GM21515 (cell line): ENCODE measurements around the gene CCDC3.
"Not testable (repeated sequence)": the region's sequence is repeated elsewhere in the genome, so short reads cannot be mapped to it uniquely, and the experiment has no call there.

Experiments
- ATAC-seq: cut with Tn5 transposase; IDR thresholded peaks from one replicate; pipeline ENCODE4 v1.9.1; 2021; ENCODE audit not compliant: unreplicated experiment

The CCDC3 gene

GRCh38 chr10:12896251-12896650 is 105.3 kb downstream of the CCDC3 start:
- no peak for ATAC-seq

GRCh38 chr10:12892924-12893323 is 108.6 kb downstream of the CCDC3 start:
- no peak for ATAC-seq

- ATAC-seq: no peak
Observed at GRCh38 chr10:12890958-12891357, 110.6 kb downstream of the CCDC3 start.

- ATAC-seq: no peak
Observed at GRCh38 chr10:12888470-12888869, 113.0 kb downstream of the CCDC3 start.

DNA sequence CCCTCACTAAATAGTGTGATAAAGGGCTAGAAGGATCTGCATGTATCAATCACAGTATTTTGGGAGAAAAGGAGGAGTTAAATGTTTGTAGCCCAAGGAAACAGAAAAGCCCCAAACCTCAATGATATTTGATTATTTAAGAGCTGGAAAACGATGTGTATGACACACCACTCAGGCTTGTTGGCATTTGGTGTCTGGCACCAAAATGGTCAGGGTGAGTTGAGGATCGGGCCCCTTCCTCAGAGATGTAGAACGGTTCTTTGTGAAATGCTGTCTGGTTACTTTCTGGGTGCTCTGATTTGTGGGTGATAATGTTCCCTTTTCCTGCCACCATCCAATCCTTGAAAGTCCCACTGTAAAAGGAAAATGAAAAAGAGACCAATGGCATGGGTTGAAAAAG is 113.7 kb downstream of the CCDC3 start:
- no peak for ATAC-seq

DNA sequence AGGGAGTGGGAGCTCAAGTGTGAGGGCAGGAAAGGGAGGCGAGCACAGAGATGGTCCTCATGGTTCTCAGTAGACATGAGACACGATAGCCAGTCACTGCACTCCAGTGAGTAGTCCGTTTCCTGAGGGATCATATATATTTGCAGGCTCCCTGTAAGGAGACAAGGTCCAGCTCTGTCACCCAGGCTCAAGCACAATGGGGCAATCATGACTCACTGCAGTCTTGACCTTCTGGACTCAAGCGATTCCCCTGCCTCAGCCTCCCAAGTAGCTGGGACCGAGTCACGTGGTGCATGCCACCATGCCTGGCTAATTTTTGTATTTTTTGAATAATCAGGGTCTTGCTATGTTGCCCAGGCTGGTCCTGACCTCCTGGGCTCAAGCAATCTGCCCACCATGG is 116.7 kb downstream of the CCDC3 start:
- no peak for ATAC-seq

GRCh38 chr10:12880423-12880822 is 121.1 kb downstream of the CCDC3 start:
- ATAC-seq: no peak

- no peak for ATAC-seq
Observed at GRCh38 chr10:12877150-12877549, 124.4 kb downstream of the CCDC3 start.

DNA sequence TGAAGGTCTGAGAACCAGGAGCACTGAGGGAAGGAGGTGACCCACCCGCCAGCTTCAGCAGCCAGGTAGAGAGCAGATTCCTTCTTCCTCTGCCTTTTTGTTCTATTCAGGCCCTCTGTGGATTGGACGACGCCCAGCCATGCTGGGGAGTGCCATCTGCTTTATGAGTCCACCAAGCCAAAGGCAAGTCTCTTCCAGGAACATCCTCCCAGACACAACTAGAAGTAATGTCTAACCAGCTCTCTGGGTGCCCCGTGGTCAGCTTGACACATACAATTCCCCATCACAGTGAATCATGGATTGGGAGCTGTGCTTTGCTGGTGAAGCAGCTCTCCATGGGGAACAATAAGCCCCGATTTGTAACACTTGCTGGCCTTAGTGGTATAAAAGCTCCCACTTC is 125.2 kb downstream of the CCDC3 start:
- ATAC-seq: no peak

GRCh38 chr10:12875100-12875499 is 126.4 kb downstream of the CCDC3 start:
- no peak for ATAC-seq

- ATAC-seq: no peak
Observed at GRCh38 chr10:12874501-12874900, 127.0 kb downstream of the CCDC3 start.

DNA sequence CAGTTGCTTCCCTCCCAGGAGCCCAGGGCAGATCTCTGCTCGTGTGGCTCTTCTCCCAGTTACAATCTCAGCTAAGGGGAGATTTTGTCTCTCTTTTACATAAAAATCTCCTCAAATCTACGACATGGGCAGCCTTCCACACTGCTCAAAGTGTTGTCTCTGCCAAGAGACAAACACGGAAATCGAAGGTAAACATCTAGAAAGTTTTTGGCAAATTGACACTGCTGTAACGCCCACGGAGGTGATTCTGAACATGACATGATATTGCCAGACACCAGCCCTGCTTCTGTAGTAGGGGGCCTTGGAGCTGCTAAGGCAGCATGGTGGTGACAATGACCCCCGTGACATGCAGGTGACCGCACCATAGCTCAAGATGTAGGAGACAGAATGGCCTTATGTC is 128.3 kb downstream of the CCDC3 start:
- no peak for ATAC-seq

GRCh38 chr10:12872577-12872976 is 128.9 kb downstream of the CCDC3 start:
- no peak for ATAC-seq

DNA sequence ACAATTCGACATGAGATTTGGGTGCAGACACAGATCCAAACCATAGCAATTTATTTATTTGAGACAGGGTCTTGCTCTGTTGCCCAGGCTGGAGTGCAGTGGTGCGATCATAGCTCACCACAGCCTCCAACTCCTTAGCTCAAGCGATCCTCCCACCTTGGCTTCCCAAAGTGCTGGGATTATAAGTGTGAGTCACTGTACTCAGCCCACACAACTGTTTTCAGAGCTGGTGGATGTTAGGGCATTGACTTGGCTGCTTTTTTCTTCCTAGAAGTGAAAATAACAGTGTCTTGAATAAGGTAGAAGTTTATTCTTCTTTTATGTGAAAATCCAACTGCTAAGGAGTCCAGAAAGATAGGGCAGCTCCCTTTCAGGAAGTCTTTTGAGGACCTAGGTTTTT is 132.1 kb downstream of the CCDC3 start:
- no peak for ATAC-seq

DNA sequence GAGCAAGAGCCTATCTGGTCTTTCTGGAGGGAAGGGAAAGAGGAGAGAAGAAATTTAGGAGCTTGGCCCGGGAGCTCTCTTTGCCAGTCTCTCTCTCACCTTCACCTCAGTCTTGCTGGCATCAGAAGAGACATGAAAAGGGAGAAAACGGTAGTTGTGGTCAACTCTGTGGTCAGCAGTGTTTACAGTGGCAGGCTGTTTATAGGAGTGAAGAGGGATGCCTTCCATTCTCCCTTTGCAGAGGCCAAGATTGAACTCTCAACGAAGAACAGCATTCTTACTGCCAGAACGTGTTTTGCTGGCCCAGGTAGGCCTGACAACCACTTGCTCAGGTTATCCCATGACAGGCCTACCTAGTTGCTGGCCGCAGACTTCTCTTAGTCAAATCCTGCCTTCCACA is 133.3 kb downstream of the CCDC3 start:
- ATAC-seq: no peak

DNA sequence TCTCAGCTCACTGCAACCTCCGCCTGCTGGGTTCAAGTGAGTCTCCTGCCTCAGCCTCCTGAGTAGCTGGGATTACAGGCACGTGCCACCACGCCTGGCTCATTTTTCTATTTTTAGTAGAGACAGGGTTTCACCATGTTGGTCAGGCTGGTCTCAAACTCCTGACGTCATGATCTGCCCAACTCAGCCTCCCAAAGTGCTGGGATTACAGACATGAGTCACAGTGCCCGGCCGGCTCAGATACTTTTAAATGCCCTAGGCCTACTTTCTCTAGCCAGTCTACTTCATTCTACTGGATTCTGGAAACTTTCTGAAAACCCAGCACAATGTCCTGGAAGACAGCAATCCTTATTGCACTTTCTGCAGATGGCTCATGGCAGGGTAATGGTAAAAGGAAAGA is 136.0 kb downstream of the CCDC3 start:
- not testable (repeated sequence) for ATAC-seq

GRCh38 chr10:12862459-12862858 is 139.1 kb downstream of the CCDC3 start:
- ATAC-seq: no peak

GRCh38 chr10:12854988-12855387 is 146.5 kb downstream of the CCDC3 start:
- no peak for ATAC-seq

GRCh38 chr10:12852687-12853086 is 148.8 kb downstream of the CCDC3 start:
- no peak for ATAC-seq

DNA sequence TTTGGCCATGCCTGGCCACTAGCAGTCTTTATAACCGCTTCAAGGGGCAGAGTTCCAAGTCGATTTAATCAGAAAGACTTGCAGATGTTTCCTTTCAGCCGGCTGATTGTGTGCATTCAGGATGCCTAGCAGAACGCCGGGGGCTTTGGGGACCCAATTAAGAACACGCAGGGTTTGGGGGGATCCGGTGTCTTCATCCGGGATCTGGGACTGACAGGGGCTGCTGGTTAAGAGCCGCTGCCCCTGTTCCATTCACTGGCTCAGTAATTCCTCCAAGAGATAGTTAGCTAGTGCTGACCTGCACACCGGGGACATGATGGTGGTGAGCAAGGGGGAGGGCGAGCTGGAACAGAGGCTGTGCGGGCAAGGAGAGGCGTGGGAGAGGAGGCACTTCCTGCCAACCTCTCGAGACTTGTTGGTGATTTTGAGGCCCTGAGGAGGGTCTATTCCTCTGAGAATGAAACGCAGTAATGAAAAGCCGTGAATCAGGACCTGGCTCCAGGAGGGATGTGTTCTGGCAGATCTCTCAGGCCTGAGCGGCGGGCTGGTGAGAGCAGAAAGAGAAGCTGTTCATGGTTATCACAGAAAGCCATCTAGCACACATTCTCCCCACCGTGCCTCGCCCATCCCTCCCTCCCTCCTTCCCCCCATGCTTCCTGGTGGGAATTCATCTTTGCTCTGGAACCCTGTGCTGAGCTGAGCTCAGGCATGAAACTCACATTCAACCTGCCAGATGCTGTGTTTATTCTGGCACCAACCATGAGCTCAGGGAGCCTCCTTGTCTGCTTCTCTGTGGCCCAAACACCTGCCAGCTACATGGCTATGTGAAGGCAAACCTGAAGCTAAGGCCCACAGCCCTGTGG is 152.0 kb downstream of the CCDC3 start:
- no peak for ATAC-seq

GRCh38 chr10:12848439-12849173 is 152.9 kb downstream of the CCDC3 start:
- no peak for ATAC-seq

- no peak for ATAC-seq
Observed at GRCh38 chr10:12847361-12847975, 154.0 kb downstream of the CCDC3 start.
